GM15510 (cell line): Measurements from ENCODE around the gene CDH8.

Experiments used
- POLR2A ChIP-seq: IDR thresholded peaks from 3 replicates; pipeline ENCODE4 v1.6.1; 2011; ENCODE audit warnings: borderline replicate concordance; ENCODE audit not compliant: insufficient read length; ENCODE audit errors: extremely low read depth

CDH8 gene

DNA sequence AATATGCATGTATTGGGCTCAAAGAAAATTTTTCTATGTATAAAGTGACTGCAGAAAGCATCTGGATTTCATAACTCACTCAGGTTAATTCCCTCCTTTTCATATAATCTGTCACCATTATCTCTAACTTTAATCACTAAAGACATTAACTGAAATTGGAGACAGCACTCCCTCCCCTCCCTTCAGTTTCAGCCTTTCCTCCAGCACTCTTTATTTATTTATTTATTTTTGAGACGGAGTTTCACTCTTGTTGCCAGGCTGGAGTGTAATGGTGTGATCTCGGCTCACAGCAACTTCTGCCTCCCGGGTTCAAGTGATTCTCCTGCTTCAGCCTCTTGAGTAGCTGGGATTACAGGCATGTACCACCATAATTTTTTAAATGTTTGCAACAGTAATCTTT, 43.1 kb downstream of the CDH8 start:
- no peak for TF ChIP-seq POLR2A

DNA sequence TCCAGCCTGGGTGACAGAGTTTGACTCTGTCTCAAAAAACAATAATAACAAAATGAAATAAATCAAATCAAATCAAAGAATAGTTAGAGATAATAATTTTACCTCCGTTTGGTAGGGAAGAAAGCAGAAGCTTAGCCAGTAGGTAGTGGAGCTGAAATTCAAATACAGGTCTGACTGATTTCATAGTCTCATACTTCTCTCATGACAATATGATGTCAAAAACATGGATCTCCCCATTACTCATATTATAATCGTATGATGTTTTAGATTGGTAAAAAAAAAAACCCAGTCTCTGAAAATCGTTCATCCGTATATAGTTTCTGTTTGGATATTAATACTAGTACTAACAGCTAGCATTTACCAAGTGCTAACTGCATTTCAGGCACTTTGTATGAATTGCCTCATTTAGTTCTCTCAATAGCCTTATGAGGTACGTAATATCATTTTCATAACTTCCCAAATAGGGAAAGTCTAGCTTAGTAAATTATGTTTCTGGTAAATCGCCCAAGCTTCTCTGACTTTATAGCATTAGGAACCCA, 48.7 kb downstream of the CDH8 start:
- no peak for TF ChIP-seq POLR2A

DNA sequence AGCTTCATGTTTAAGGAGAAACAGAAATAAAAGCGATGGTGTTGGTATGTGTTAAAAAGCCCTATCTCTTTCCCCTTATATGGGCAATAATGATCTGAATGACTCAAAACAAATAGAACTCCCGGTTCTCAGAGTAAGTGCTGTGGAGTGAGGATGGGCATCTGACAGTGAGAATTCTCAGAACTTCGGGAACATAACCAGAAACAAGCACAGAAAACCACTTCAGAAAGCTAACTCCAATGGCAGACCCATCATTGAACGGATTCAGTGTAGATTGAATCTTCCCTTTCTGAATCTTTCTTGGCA, 67.2 kb downstream of the CDH8 start:
- no peak for TF ChIP-seq POLR2A

DNA sequence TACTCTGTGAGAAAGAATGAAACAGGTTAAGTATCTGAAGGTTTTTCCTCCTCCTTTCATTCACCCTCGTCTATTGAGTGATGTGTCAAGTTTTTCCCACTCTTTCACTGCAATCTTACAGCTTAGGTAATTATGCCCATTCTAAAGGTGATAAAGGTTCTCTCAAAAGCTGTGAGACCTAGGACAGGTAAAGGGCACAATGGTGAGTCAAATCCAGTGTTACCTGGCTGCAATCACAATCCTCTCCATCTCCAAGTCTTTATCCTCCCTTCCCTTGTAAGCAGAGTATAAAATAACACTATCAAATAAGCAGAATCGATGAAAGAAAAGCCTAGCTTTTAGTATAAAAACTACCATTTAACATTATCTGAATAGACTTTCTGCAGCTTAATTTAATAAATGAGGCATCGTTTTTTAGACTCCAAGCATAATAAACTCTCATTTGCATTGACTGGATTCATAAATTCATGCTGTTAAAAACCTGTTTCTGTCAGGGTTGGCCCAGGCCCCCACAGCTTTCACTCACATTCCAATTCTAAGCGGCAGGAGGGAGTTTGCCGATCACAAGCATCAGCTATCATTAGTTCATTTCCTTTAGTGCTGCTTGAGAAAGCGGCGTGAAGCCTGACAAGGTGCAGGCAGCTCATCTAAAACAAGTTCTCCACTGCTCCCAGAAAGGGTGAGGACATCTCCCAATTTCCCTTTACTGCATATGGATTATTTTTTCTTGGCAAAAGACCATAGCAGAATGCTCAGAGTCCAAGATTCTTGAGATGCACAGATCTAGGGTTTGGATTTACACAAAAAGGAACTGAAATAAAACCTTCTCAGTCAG, 67.8 kb downstream of the CDH8 start:
- TF ChIP-seq POLR2A, result no peak

- no peak for TF ChIP-seq POLR2A
Measured at GRCh38 chr16:61957075-61957855, 79.0 kb downstream of the CDH8 start.

GRCh38 chr16:61952841-61953240, 83.4 kb downstream of the CDH8 start:
- TF ChIP-seq POLR2A, result no peak

DNA sequence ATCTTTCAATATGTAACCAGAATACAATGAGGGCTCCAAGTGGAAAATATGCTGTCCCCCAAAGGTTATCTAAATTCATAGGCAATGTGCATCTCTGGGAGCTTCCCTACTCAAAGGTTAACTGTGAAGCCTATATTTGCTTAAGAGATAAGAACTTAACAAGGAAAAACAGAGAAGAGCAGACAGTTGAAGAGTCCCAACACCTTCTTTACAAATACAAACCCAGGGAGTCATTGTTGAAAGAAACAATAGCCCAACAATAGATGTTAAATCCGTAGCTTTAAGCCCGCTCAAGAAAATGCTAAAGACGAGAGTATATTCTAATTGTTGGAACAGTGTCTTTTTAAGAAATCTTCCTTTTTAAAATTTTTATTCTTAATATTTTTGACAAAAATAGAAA, 87.8 kb downstream of the CDH8 start:
- TF ChIP-seq POLR2A, result no peak

- no peak for TF ChIP-seq POLR2A
Measured at GRCh38 chr16:61946019-61946418, 90.2 kb downstream of the CDH8 start.

GRCh38 chr16:61945511-61945910, 90.7 kb downstream of the CDH8 start:
- TF ChIP-seq POLR2A, result no peak

- TF ChIP-seq POLR2A, result no peak
Measured at GRCh38 chr16:61944004-61944403, 92.2 kb downstream of the CDH8 start.

- TF ChIP-seq POLR2A, result no peak
Measured at GRCh38 chr16:61940611-61941010, 95.6 kb downstream of the CDH8 start.

- TF ChIP-seq POLR2A, result no peak
Measured at GRCh38 chr16:61937646-61938045, 98.6 kb downstream of the CDH8 start.

GRCh38 chr16:61936522-61936921, 99.7 kb downstream of the CDH8 start:
- no peak for TF ChIP-seq POLR2A

- no peak for TF ChIP-seq POLR2A
Measured at GRCh38 chr16:61934601-61935000, 101.6 kb downstream of the CDH8 start.

GRCh38 chr16:61929776-61930175, 106.5 kb downstream of the CDH8 start:
- no peak for TF ChIP-seq POLR2A

DNA sequence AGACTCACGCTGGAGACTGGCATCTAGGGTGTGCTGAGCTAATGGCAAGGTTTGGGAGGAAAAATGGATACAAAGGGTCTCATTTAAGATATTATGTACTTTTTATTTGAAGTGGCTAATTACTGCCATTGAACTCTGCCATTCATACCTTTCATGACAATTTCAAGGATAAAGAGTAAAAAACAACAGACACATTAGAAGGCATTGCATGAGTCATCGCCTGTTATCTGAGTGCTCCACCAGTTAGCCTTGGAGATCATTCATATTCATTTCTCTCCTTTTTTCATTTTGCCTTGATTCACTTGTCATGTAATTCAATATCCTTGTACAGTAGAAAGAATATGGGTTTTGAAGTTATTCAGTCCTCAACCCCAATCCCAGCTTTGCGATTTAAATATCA, 109.5 kb downstream of the CDH8 start:
- no peak for TF ChIP-seq POLR2A
